HFFc6 (cell line): ENCODE data around the gene CYYR1. TPM values are rescaled to one million over a fixed set of nuclear protein-coding genes. Genes with fewer than 3 reads are reported as not detected.

ENCODE experiments used
- DNase-seq: peaks from one replicate; pipeline ENCODE4 v3.0.0-alpha.2; 2018
- H3K27ac Mint-ChIP-seq: 2 replicates; pipeline ENCODE4 v1.8.0; 2020; ENCODE audit warnings: mild to moderate bottlenecking, mixed read lengths
- H3K27me3 Mint-ChIP-seq: 2 replicates; pipeline ENCODE4 v1.8.0; 2021; ENCODE audit warnings: mild to moderate bottlenecking, moderate library complexity, mixed read lengths; ENCODE audit not compliant: insufficient read depth
- H3K36me3 Mint-ChIP-seq: 2 replicates; pipeline ENCODE4 v1.8.0; 2021; ENCODE audit warnings: low read depth, mixed read lengths
- H3K4me1 Mint-ChIP-seq: 2 replicates; pipeline ENCODE4 v1.8.0; 2020; ENCODE audit warnings: low read depth, mixed read lengths
- H3K4me3 Mint-ChIP-seq: 2 replicates; pipeline ENCODE4 v1.8.0; 2020; ENCODE audit warnings: mild to moderate bottlenecking, moderate library complexity, mixed read lengths
- H3K9me3 Mint-ChIP-seq: 2 replicates; pipeline ENCODE4 v1.8.0; 2020; ENCODE audit warnings: mild to moderate bottlenecking, mixed read lengths
- total RNA-seq, 6 experiments: library from RNA; stranded (reverse); fragmentation: NEBNext Ultra II Directional; extraction: Animal tissue kit (Norgen Biotek cat#: 25700); gene quantifications; 2 replicates in 1 of 6; 3 replicates in 5 of 6; pipeline ENCODE4 v1.2.3, GENCODE V29; 2021
- TF ChIP-seq, protein P1 (sequence below): fragments of 200-600 bp; sonication (generic); IDR thresholded peaks from 2 replicates; pipeline ENCODE4 v1.5.0; 2021; ENCODE audit warnings: antibody characterized with exemption, mild to moderate bottlenecking

Gene CYYR1
- total RNA-seq, 6 experiments from 2014 or later: not detected

DNA sequence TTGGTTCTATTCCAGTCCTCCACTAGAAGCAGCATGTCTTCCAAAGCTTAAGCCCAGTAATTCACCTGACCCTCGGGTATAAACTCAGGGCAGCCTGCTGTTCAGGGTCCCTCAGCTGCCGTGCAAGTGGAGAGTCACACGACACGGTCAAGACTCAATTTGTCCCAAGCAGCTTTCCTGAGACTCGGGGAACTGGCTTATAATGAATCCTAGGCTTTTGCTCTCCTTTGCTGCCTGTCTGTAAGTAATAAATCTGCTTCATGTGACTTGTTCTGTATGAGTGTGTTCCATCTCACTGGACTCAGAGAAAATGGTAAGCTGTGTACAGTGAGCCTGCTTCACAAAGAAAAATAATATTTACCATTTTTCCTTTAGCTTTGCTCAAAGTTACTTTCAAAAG, 119.8 kb downstream of the CYYR1 start:
- H3K36me3 Mint-ChIP-seq: no peaks in the 10 kb centered on the region
- no peak for DNase-seq
- no peak overlapping the region for H3K27ac Mint-ChIP-seq
- TF ChIP-seq, protein P1, sequence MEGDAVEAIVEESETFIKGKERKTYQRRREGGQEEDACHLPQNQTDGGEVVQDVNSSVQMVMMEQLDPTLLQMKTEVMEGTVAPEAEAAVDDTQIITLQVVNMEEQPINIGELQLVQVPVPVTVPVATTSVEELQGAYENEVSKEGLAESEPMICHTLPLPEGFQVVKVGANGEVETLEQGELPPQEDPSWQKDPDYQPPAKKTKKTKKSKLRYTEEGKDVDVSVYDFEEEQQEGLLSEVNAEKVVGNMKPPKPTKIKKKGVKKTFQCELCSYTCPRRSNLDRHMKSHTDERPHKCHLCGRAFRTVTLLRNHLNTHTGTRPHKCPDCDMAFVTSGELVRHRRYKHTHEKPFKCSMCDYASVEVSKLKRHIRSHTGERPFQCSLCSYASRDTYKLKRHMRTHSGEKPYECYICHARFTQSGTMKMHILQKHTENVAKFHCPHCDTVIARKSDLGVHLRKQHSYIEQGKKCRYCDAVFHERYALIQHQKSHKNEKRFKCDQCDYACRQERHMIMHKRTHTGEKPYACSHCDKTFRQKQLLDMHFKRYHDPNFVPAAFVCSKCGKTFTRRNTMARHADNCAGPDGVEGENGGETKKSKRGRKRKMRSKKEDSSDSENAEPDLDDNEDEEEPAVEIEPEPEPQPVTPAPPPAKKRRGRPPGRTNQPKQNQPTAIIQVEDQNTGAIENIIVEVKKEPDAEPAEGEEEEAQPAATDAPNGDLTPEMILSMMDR: no peak
- H3K27me3 Mint-ChIP-seq: no peaks in the 10 kb centered on the region
- peaks cover 13% of the 10 kb centered on the region for H3K4me1 Mint-ChIP-seq
- H3K4me3 Mint-ChIP-seq: no peak overlapping the region
- no peaks in the 10 kb centered on the region; the same call in 1 of the 2 replicates for H3K9me3 Mint-ChIP-seq

DNA sequence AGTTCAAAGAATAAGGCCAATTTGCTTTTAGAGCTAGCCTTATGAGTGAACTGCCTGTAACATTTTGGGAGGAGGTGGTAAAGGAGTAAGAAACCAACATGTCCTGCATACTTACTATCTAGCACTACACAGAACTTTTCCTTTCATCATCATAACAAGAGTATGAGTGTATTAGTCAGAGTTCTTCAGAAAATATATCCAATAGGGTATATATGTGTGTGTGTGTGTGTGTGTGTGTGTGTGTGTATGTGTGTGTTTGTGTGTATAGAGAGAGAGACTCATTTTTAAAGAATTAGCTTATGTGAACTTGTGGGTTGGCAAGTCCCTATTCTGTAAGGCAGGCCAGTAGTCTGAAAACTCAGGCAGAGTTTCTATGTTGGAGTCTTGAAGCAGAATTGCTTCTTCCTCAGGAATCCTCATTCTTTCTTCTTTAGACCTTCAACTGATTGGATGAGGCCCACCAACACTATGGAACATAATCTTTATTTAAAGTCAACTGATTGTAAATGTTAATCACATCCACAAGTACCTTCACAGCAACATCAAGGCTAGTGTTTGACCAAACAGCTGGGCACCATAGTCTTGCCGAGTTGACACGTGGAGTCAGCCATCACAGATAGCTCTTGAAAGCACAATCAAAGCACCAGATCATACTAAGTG, 121.9 kb downstream of the CYYR1 start:
- Mint-ChIP-seq H3K9me3 (no peaks in the 10 kb centered on the region; the same call in 1 of the 2 replicates), H3K27ac (no peak overlapping the region), H3K4me3 (no peak overlapping the region), H3K27me3 (no peaks in the 10 kb centered on the region), H3K36me3 (no peaks in the 10 kb centered on the region), H3K4me1 (peaks cover 28% of the 10 kb centered on the region)
- TF ChIP-seq, protein P1: no peak
- DNase-seq: no peak

DNA sequence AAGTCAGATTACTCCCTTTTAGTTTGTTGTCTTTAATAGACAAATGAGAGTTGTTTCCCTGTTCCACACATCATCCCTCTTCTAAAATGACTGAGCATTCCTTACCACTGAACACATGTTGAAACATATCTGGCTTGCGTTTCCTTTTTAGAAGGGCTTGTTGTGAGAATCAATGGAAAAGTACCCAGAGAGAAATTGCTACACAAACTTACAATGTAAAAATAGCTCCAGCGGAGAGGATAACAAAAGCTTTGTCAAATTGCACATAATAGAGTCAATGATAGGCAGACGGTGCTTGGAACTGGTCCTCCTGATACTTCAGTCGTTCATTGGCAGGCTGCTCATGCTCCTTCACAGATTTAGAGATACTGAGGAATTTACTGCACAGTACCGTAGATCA, 123.9 kb downstream of the CYYR1 start:
- H3K4me1 Mint-ChIP-seq: peaks cover 37% of the 10 kb centered on the region
- peak overlapping the region; percentile 41 for H3K4me3 Mint-ChIP-seq
- no peaks in the 10 kb centered on the region for H3K9me3 Mint-ChIP-seq
- no peaks in the 10 kb centered on the region for H3K27me3 Mint-ChIP-seq
- no peaks in the 10 kb centered on the region for H3K36me3 Mint-ChIP-seq
- TF ChIP-seq, protein P1: no peak
- DNase-seq: peak; percentile 47
- H3K27ac Mint-ChIP-seq: peak overlapping the region; percentile 72

DNA sequence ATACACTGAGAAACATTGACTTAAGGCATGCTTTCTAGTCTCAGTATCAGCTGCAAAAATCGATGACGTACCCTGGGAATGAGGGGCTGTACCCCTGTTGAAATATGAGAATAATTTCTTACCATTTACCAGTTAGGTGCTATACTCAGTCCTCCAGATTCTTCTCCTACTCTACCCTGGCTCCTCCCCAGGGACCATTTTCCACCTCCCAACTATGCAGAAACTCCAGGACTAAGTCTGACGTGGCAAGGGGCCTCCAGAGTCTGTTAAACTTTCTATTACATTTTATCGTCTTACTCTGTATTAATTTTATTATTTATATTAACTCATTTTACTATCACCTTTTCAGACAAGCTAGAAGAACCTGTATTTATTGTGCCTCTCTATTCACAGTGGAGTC, 124.3 kb downstream of the CYYR1 start:
- no peaks in the 10 kb centered on the region for H3K27me3 Mint-ChIP-seq
- TF ChIP-seq, protein P1: no peak
- no peaks in the 10 kb centered on the region for H3K36me3 Mint-ChIP-seq
- H3K4me1 Mint-ChIP-seq: peaks cover 37% of the 10 kb centered on the region
- peak overlapping the region; percentile 41 for H3K4me3 Mint-ChIP-seq
- H3K9me3 Mint-ChIP-seq: no peaks in the 10 kb centered on the region
- peak overlapping the region; percentile 72 for H3K27ac Mint-ChIP-seq
- DNase-seq: no peak

DNA sequence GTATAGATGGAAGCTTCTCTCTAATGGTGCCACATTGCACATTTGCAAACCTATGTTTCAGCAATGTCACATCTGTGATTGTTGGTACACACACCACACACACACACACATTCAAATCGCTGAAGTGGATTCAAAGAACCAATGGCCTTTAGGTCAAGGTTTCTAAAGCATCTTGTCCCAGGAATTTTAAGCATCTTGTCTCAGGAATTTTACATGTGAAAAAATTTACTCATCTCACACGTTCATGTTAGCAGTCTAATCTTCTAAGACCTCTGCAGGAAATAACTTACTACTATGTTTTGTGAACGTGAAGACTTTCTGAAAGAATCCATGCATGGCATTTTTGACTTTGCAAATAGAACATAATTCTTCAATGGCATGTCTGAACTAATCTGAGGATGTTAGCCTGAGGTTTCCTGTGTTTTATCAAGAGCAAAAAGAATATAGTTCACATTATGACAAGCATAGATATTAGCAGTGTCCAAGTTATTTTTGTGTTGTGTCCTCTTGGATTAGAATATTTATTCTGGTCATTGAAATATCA, 125.1 kb downstream of the CYYR1 start:
- Mint-ChIP-seq H3K4me3 (no peak overlapping the region), H3K27ac (no peak overlapping the region; the same call in 1 of the 2 replicates), H3K4me1 (peaks cover 37% of the 10 kb centered on the region), H3K9me3 (no peaks in the 10 kb centered on the region), H3K36me3 (no peaks in the 10 kb centered on the region), H3K27me3 (no peaks in the 10 kb centered on the region)
- TF ChIP-seq, protein P1: no peak
- no peak for DNase-seq
